ENCODE results near the gene STH.

DNA sequence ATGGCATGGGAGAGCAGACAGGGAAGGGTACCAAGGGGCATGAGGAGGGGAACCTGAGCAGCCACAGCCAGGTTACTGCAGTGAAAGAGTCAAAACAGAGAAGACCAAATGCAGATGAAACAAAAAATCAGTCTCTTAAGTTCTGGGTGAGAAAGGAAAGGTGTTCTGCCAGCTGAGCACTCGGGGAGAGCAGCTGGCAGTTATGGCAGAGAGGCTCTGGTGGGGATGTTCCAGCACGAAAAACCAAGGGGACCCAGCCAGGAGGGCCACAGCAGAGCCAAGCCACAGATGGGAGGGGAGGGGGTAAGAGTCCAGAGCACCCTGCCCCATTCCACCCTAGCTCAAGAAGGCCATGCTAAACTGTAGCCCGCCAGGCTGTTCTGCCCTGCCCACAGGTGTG, 31.7 kb downstream of the STH start:
- TF ChIP-seq CTCF (IDR thresholded peaks at IDR 0.05 in 2 of 3, conservative IDR thresholded peaks at IDR 0.05 in 1 of 3; ENCODE audit: insufficient read depth in 2 of 3, low read depth in 1 of 3, low read length in 3 of 3) (no peak), POLR2AphosphoS2 (IDR thresholded peaks at IDR 0.05; ENCODE audit: low read length) (no peak), ZNF133 (CRISPR knock-in tag; IDR thresholded peaks at IDR 0.05) (no peak), NCOA1 (IDR thresholded peaks at IDR 0.05; ENCODE audit: low read depth) (no peak)
- TF ChIP-seq, protein P1, sequence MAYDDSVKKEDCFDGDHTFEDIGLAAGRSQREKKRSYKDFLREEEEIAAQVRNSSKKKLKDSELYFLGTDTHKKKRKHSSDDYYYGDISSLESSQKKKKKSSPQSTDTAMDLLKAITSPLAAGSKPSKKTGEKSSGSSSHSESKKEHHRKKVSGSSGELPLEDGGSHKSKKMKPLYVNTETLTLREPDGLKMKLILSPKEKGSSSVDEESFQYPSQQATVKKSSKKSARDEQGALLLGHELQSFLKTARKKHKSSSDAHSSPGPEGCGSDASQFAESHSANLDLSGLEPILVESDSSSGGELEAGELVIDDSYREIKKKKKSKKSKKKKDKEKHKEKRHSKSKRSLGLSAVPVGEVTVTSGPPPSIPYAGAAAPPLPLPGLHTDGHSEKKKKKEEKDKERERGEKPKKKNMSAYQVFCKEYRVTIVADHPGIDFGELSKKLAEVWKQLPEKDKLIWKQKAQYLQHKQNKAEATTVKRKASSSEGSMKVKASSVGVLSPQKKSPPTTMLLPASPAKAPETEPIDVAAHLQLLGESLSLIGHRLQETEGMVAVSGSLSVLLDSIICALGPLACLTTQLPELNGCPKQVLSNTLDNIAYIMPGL (CRISPR knock-in tag; IDR thresholded peaks at IDR 0.05): no peak
- TF ChIP-seq, protein P2, sequence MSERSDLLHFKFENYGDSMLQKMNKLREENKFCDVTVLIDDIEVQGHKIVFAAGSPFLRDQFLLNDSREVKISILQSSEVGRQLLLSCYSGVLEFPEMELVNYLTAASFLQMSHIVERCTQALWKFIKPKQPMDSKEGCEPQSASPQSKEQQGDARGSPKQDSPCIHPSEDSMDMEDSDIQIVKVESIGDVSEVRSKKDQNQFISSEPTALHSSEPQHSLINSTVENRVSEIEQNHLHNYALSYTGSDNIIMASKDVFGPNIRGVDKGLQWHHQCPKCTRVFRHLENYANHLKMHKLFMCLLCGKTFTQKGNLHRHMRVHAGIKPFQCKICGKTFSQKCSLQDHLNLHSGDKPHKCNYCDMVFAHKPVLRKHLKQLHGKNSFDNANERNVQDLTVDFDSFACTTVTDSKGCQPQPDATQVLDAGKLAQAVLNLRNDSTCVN (CRISPR knock-in tag; IDR thresholded peaks at IDR 0.05): no peak

Measured in K562 (cell line).